Activated CD8-positive, alpha-beta memory T cell treated with anti-CD3 and anti-CD28 coated beads, Interleukin-2, amount 50 U/mL, for 1 hour (primary cell): ENCODE results near the gene COQ9.

Source experiments
- DNase-seq: peaks from one replicate; pipeline ENCODE4 v3.0.0-alpha.2; 2020; ENCODE audit errors: extremely low read depth

The COQ9 gene

GRCh38 chr16:57472665-57473060 is 25.4 kb downstream of the COQ9 start:
- DNase-seq, result no peak

- DNase-seq, result no peak
These were observed 26.0 kb downstream of the COQ9 start for GRCh38 chr16:57473176-57473840.

DNA sequence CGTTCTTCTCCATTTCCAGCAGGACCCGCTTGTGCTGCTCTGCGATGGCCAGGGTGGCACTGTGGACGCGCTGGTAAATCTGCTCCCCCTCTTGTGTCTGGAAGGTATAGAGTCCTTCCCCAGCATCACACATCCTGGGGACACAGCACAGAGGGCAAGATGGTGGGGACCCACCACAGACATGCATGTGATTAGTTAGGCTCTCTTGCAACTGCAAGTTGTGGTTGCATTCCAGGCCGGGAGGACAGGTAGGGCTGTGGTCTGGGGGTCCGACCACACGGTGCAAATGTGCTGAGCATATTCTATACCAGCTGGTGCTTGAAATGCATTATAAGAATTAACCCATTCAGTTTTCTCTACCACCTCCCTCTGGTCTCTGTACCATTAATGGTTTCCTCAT is 26.6 kb downstream of the COQ9 start:
- no peak for DNase-seq

DNA sequence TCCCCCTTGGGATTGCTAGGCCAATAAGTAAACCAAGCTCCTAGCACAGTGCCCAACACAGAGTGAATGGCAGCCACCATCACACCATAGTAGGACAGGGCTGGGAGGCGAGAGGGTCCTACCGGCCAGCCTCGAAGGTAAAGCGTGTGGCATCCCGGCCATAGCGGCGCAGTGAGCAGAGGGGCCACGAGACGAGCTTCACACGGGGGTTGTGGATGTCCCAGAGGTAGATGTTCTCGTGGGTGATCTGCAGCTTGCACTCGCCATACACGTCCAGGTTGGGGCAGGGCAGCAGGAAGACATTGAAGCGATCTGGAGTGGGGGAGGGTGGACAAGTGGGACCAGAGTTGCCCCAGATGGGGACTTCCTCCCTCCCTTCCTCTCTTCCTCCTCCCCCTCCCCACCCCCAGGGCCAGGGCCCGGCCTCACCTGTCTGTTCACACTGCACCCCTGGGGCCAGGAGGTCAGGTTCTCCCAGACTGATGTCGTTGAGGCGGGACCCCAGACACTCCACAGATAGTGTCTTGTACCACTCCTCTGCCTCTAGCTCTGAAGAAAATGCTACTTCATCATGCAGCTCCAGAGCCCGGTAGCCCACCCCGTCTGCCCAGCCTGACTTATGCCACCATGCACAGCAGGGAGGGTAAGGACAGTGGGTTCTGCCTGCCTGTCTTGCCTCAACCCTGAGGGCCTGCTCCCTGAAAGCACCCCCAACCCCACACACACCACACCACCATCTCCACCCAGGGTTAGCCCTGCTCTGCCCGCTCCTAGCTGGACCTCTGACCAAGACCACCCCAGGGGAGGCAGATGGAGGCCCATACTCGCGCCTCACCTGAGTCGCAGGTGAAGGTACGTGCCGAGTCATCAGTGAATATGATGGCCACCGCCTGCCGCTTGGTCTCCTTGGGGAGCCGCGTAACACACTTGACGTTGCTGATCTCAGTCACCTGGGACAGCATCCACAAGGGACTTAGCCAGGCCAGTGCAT is 27.7 kb downstream of the COQ9 start:
- no peak for DNase-seq

DNA sequence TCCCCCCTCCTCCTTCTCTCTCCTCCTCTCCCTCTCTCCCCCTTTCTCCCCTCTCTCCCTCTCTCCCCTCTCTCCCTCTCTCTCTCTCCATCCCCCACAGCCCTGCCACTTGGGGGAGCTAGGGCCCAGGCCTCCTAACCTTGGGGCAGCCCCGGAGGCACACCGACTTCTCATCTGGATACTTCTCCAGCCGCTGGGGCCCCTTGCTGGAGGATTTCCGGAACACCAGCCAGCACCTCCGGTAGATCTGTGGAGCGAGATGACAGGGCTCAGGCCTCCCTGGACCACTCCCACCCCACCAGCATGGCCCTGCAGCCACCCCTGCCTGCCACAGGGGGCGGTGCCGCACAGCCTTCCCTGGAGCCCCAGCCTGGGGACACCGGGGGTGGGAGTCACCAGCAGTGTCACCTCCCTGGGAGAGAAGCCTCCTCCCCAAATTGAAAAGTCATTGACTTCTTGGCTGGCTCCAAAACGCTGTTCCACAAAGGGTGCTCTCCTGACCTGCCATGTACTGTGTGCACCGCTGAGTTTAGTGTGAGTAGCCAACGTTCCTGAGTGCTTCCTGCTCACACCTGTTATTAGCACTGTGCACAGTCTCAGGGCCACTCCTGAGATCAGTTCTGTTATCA is 28.5 kb downstream of the COQ9 start:
- DNase-seq, result peak; percentile 36

- DNase-seq, result no peak
These were observed 29.5 kb downstream of the COQ9 start for GRCh38 chr16:57476546-57477410.

DNA sequence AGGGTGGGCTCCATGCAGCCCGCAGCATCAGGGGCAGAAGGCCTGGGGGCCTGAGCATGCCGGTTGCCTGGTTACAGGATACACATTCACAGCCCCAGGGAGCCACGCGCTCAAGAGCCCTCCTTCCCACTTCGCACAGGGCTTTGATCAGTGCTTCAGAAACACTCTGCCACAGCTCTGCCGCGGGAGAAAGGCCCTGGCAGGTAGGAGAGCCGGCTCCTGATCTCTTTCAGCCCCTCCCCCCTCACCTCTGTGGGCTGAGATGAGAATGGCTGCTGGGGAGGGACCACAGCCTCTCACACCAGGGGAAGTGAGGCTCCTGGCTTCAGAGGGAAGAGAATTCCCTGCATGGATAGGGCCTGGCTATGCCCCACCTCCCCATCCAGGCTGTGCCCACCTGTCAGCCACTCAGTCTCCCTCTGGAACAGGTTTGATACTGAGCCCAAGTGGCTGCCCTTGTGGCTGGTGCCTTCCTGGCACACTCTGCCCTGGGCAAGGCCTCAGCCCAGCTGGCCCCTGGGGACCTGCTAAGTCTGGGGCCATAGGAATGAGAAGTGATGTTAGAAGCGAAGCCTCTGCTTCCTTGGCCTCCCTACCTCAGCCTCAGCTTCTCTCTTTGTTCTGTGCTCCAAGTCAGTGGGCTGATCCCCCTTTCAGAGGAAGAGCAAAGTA is 30.4 kb downstream of the COQ9 start:
- no peak for DNase-seq

DNA sequence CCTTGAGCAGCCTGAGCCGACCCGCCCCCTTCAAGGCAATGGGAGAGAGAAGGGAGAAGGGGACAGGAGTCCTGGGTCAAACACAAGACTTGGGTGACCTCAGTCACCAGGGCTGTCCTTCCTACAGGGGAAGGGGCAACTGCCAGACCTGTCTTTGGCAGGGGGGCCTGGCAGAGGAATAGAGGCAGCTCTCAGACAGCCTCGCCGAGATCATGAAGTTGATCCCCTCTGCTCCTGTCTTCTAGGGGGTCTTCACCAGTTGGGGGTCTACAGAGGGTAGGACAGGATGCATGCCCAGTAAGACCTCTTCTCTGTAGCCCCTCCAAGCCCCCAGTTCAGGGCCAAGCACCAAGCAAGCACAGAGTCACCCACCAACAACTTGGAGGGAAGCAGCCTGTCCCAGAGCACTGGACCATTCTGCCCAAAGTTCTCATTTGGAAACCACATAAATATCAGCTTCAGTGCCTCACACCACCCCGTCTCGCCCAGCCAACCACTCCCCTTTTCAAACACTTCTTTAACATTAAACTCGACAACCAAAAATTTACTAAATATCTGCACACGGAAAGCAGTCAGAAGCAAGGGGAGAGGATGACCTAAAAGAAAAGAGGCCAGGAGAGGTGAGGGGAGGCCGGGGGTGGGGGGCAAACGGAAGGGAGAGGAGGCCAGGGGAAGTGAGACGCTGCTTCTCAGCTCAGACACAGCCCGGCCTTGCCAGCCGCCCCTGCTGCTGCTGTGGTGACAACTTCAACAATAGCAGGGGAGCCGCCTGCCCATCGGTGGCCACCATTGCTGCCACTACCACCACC is 31.3 kb downstream of the COQ9 start:
- no peak for DNase-seq

- DNase-seq, result no peak
These were observed 32.1 kb downstream of the COQ9 start for GRCh38 chr16:57479205-57479975.

DNA sequence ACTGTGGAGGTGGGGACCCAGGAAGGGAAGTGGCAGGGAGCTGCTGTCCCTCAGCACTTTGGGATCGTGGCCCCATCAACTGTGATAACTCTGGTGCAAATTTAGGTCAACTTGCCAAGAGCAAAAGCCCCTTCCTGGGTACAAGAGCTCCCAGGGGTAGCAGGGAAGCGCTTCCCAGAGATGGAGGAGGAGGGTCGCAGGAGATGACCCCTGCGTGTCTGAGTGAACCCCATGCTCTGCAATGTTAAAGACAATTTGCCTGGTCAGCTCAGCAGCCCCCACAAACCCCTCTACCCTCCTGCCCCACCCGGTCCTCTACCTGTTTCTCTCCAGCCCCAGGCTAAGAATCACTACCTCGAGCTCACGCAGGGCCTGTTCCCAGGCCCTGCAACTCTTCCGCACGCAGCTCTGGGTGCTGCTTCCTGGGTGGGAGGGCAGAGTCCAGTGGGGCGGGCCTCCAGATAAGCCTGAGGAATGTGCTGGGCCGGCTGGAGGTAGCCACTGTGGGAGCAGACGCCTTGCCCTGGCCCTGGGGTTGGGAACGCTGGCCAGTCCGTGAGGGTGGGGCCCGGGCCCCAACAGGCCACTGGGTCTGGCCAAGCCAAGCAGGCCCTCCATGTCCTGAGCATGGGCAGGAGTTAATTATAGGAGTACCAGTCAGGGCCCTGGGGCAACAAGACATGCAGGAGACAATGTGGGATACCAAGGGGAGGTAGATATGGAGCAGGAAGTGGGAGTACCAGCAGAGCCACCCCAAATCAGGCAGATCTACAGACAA is 32.9 kb downstream of the COQ9 start:
- no peak for DNase-seq

DNA sequence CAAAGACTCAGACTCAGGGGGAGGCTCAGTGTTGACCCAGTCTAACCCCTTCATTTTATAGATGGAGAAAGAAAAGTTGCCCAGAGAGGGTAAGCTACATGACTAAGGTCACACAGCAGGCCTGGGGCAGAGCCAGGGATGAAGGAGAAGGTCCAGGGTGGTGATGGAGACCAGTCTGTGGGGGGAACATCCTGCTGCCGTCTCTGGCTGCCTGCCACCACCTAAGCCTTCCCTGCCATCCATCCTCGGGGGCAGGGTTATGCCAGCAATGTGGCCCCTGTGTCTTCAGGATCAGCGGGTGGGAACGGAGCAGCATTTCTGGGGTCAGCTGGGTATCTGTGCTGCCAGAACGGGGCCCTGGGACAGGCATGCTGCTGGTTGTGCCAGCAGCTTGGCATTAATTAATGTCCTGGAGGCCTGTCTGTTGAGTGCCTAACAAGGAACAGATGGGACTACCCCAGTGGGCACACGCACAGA is 33.5 kb downstream of the COQ9 start:
- DNase-seq, result no peak

DNA sequence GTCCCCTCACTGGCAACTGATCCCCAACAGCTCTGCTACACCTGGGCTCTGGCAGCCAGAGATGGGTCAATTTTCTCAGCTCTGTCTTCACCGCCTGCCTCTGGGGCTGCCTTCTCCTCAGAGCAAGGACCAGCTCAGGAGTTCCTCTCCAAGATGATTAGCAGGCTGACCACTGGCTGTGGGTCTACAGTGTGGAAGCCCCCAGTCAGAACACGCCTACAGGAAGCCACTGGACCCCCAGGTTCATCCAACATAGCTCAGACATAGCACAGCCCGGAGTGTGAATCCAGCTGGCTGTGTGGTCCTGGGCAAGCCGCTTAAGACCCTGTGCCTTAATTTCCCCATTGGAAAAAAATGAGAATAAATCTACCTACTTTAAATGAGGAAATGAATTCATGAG is 34.1 kb downstream of the COQ9 start:
- DNase-seq, result no peak

- no peak for DNase-seq
These were observed 35.7 kb downstream of the COQ9 start for GRCh38 chr16:57482845-57483545.

DNA sequence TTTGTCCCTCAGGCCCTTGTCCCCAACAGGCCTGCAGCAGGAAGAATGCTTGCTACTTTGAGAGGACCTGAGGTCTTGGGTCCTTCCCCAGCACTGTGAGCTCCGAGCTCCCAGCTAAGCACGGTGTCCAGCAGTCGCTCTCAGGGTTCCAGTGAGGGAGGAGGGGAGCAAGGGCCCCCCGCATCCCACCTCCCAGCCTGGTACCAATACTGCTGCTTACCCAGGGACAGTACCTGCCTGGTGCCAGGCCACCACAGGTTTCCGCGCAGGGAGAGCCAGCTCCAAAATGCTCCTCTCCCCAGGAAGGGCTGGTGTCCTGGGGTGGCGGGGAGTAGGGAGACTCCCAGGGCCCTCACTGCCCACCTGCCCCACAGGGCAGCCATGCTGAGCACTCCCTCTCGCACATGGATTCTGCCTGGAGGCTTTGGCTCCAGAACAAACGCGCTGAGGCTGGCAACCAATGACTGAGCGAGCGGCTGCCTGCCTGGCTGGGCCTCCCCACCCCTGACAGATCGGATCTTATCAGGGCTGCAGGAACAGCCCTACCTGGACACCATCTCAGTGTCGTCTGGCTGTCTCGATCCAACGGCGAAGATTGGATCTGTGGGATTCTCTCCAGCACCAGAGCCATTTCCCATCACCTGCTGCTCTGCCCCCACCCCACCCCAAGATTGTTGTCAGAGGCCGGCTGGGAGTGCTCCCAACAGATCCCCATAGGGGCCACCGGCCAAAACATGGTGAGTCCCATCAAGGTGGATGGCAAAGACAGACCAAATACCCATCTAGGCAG is 36.6 kb downstream of the COQ9 start:
- no peak for DNase-seq

DNA sequence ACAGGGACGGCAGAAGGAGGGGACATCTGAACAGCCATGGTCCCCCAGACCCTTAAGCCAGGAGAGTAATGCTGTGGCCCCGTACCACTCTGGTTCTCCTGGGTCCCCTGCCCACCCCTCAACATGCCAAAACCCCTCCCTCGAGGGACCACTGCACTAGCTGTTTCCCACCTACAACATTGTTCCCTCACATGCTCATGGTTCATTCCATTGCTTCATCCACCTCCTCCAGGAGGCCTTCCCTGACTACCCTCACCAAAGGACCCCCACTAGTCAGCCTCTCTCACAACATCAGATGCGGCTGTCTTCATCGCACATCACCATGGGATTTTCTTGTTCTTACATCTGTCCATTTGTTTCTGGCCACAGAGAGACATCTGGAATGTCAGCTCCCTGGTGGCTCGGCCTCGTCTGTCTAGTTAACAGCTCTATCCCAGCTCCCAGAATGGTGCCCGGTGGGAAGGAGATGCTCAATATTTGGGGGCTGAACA is 37.3 kb downstream of the COQ9 start:
- no peak for DNase-seq

DNA sequence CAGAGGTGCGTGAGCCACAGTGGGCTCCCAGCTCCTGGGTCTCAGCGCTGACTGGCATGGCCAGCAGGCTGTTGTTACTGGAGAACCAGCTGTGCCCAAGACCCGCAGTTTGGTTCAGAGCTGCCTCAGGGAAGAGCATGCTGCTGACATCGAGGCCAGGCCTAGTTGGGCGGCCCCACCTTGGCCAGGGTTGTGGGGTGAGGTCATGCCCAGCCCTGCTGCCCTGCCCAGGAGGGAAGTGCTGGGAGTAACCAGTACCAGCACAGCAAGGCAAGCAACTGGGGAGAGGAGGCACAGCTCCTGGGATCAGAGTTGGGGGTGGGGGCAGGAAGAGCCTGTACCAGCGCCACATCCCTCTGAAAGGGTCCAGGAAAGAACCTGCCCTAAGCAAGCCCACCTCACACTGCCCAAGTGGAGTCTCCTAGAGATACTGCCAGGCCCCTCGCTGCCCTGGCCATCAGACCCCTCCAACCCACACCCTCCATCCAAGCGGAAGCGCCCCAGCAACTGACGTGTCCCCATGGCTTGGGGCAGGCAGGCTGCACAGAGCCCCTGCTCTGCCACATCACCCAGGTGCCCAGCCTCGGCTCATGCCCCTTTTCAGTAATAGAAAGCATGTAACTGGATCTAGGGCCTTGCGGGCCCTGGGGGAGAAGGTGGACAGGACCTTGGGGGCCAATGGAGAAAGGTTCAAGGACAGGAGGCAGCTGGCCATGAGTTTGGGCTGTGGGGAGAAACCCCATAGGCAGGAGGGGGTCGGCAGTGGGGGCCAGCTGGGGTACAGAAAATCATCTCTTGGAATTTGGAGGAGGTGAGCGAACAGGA is 38.0 kb downstream of the COQ9 start:
- no peak for DNase-seq
